Coronary artery (tissue), 2 donors: Measurements from ENCODE around the gene LTF.
A peak's percentile ranks its signal among the peaks of the same experiment; 100 is the strongest.

Experiments used
- DNase-seq: peaks from one replicate; pipeline ENCODE4 v3.0.0-alpha.2; 2017; ENCODE audit warnings: low spot score
- H3K27ac ChIP-seq, 2 donors: fragments of 200-600 bp; sonication (generic); one replicate each; pipeline ENCODE4 v1.5.1; 2016 to 2019
- H3K4me3 ChIP-seq: fragments of 200-600 bp; sonication (generic); 2 replicates; pipeline ENCODE4 v1.5.1; 2016; ENCODE audit warnings: mild to moderate bottlenecking, moderate library complexity
- TF ChIP-seq, protein P1 (sequence below): fragments of 200-600 bp; sonication (generic); IDR thresholded peaks from one replicate; pipeline ENCODE4 v1.5.1; 2019; ENCODE audit warnings: antibody characterized with exemption

The LTF gene

DNA sequence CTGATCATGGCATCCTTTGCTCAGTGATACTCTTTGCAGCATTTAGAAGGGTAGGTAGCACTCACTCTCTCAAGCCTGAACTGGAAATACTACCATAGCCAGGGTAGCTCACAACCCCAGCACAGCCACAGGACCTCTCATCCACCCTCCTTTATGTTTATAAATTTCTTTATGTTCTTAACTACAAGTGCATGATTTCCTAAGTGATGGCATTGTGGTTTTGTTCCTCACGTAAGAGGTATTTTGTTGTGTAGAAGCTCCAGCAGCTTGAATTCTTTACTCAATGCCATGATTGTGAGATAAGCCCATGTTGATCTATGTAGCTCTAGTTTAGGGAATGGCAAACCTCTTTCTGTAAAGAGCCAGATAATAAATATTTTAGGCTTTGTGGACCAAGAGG is 25.2 kb upstream of the LTF start:
- TF ChIP-seq, protein P1, sequence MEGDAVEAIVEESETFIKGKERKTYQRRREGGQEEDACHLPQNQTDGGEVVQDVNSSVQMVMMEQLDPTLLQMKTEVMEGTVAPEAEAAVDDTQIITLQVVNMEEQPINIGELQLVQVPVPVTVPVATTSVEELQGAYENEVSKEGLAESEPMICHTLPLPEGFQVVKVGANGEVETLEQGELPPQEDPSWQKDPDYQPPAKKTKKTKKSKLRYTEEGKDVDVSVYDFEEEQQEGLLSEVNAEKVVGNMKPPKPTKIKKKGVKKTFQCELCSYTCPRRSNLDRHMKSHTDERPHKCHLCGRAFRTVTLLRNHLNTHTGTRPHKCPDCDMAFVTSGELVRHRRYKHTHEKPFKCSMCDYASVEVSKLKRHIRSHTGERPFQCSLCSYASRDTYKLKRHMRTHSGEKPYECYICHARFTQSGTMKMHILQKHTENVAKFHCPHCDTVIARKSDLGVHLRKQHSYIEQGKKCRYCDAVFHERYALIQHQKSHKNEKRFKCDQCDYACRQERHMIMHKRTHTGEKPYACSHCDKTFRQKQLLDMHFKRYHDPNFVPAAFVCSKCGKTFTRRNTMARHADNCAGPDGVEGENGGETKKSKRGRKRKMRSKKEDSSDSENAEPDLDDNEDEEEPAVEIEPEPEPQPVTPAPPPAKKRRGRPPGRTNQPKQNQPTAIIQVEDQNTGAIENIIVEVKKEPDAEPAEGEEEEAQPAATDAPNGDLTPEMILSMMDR = no peak
- DNase-seq = no peak
- Histone ChIP-seq H3K4me3 (no peak overlapping the region), H3K27ac (no peak overlapping the region)

DNA sequence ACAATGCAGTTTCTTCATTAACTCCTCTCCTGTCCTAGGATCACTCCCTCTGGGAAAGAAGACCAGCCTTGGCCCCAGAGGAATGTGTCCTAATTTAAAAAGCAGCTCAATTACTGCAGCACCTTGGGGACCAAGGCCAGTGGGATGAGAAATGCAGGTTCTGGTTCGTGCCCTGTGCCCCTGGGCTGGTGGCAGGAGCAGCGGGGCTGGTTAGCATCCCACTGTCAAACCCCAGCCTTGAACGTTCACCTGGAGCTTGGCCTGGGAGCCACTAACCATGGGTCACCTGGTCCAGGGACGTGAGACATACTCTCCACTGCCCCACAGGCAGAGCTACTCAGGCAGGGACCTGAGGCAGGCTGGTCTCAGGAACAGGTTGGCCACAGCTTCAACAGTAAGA is 24.7 kb upstream of the LTF start:
- H3K27ac ChIP-seq = no peak overlapping the region
- peak; percentile 60 for DNase-seq
- no peak overlapping the region for H3K4me3 ChIP-seq
- TF ChIP-seq, protein P1 = no peak

- TF ChIP-seq, protein P1 = peak; percentile 90
- DNase-seq = peak; percentile 80
- Histone ChIP-seq H3K27ac (no peak overlapping the region), H3K4me3 (no peak overlapping the region)
These were observed 24.1 kb upstream of the LTF start for GRCh38 chr3:46488735-46489361.

- H3K4me3 ChIP-seq = no peak overlapping the region
- H3K27ac ChIP-seq = no peak overlapping the region
- no peak for DNase-seq
- TF ChIP-seq, protein P1 = no peak
These were observed 21.1 kb upstream of the LTF start for GRCh38 chr3:46485779-46486175.

GRCh38 chr3:46484911-46485778 is 20.4 kb upstream of the LTF start:
- H3K27ac ChIP-seq = no peak overlapping the region
- no peak overlapping the region for H3K4me3 ChIP-seq
- TF ChIP-seq, protein P1 = no peak
- peak; percentile 62 for DNase-seq

- DNase-seq = peak; percentile 24
- no peak overlapping the region for H3K4me3 ChIP-seq
- no peak overlapping the region for H3K27ac ChIP-seq
- TF ChIP-seq, protein P1 = no peak
These were observed 19.7 kb upstream of the LTF start for GRCh38 chr3:46484388-46484787.

GRCh38 chr3:46483825-46484224 is 19.1 kb upstream of the LTF start:
- DNase-seq = peak; percentile 35
- H3K4me3 ChIP-seq = no peak overlapping the region
- TF ChIP-seq, protein P1 = no peak
- H3K27ac ChIP-seq = no peak overlapping the region
